T-helper 17 cell (primary cell): Measurements from ENCODE around the gene CCDC183. TPM values are rescaled to one million over a fixed set of nuclear protein-coding genes. Genes with fewer than 3 reads are reported as not detected.

Experiments
- ATAC-seq: fragments of 150-1000 bp; cut with Tn5 transposase; 2 replicates; pipeline ENCODE4 v1.10.0; 2021; ENCODE audit warnings: mild to moderate bottlenecking, moderate library complexity
- DNase-seq, 3 donors: peaks; one replicate each; pipeline versions ENCODE4 v3.0.0 to v3.0.0-alpha.2; 2020 to 2021
- H3K9me3 ChIP-seq: one replicate; pipeline ENCODE4 v1.7.0; 2013; ENCODE audit warnings: low read length, mild to moderate bottlenecking; ENCODE audit not compliant: control insufficient read depth, poor library complexity, severe bottlenecking
- H3K27ac Mint-ChIP-seq: one replicate; pipeline ENCODE4 v1.8.0; 2022; ENCODE audit warnings: mild to moderate bottlenecking, moderate library complexity, mixed read lengths
- H3K27me3 Mint-ChIP-seq: one replicate; pipeline ENCODE4 v1.8.0; 2022; ENCODE audit warnings: mixed read lengths
- H3K36me3 Mint-ChIP-seq: one replicate; pipeline ENCODE4 v1.8.0; 2022; ENCODE audit warnings: low read depth, mixed read lengths
- H3K4me1 Mint-ChIP-seq: one replicate; pipeline ENCODE4 v1.8.0; 2022; ENCODE audit warnings: mild to moderate bottlenecking, mixed read lengths
- H3K4me3 Mint-ChIP-seq: one replicate; pipeline ENCODE4 v1.8.0; 2022; ENCODE audit warnings: mild to moderate bottlenecking, moderate library complexity, mixed read lengths
- total RNA-seq, 4 donors: library from RNA in 2 of 4; stranded (reverse) in 2 of 4; gene quantifications; one replicate each; pipeline ENCODE4 v1.2.3 and lab custom pipeline; 2022 to 2026

Gene CCDC183
- total RNA-seq, 2 donors from 2014 or later: 1.8 to 2.2 TPM

- Mint-ChIP-seq H3K27ac (no peak overlapping the region), H3K4me3 (no peak overlapping the region), H3K4me1 (peaks cover 2% of the 10 kb centered on the region), H3K27me3 (no peaks in the 10 kb centered on the region), H3K36me3 (no peaks in the 10 kb centered on the region)
- no peak for ATAC-seq
- peak; percentile 3 to 8 (median 8) for DNase-seq
- H3K9me3 ChIP-seq: no peaks in the 10 kb centered on the region
These were observed 58.8 kb downstream of the CCDC183 start for GRCh38 chr9:136854842-136855460.

- Mint-ChIP-seq H3K4me3 (no peak overlapping the region), H3K27me3 (no peaks in the 10 kb centered on the region), H3K4me1 (no peaks in the 10 kb centered on the region), H3K27ac (no peak overlapping the region), H3K36me3 (no peaks in the 10 kb centered on the region)
- DNase-seq (peak; percentile 4 to 10 (median 7)), ATAC-seq (no peak)
- no peaks in the 10 kb centered on the region for H3K9me3 ChIP-seq
These were observed 59.4 kb downstream of the CCDC183 start for GRCh38 chr9:136855461-136856078.

- no peaks in the 10 kb centered on the region for H3K27me3 Mint-ChIP-seq
- ATAC-seq (no peak), DNase-seq (peak in 2 of 3 donors; percentile 3 to 10)
- H3K9me3 ChIP-seq: no peaks in the 10 kb centered on the region
- no peaks in the 10 kb centered on the region for H3K4me1 Mint-ChIP-seq
- H3K36me3 Mint-ChIP-seq: no peaks in the 10 kb centered on the region
- no peak overlapping the region for H3K4me3 Mint-ChIP-seq
- no peak overlapping the region for H3K27ac Mint-ChIP-seq
These were observed 59.9 kb downstream of the CCDC183 start for GRCh38 chr9:136856079-136856476.

- peak in 2 of 3 donors; percentile 2 to 8 for DNase-seq
- no peak for ATAC-seq
- H3K27ac Mint-ChIP-seq: no peak overlapping the region
- no peaks in the 10 kb centered on the region for H3K4me1 Mint-ChIP-seq
- no peak overlapping the region for H3K4me3 Mint-ChIP-seq
- no peaks in the 10 kb centered on the region for H3K27me3 Mint-ChIP-seq
- no peaks in the 10 kb centered on the region for H3K36me3 Mint-ChIP-seq
- H3K9me3 ChIP-seq: no peaks in the 10 kb centered on the region
These were observed 60.5 kb downstream of the CCDC183 start for GRCh38 chr9:136856541-136857141.

- Mint-ChIP-seq H3K27me3 (no peaks in the 10 kb centered on the region), H3K36me3 (no peaks in the 10 kb centered on the region), H3K4me3 (no peak overlapping the region), H3K27ac (no peak overlapping the region), H3K4me1 (no peaks in the 10 kb centered on the region)
- no peak for ATAC-seq
- DNase-seq: peak in 2 of 3 donors; percentile 1 to 9
- H3K9me3 ChIP-seq: no peaks in the 10 kb centered on the region
These were observed 61.0 kb downstream of the CCDC183 start for GRCh38 chr9:136857166-136857565.

Other genes starting within 250 kb of the CCDC183 start
- 1 to 10 TPM in 1 of 2 donors, not detected in 1; 5.7 TPM for gene EGFL7, start 133.4 kb upstream of the CCDC183 start, total RNA-seq
- gene AGPAT2, start 108.9 kb upstream of the CCDC183 start, total RNA-seq: 1 to 10 TPM; 7.7 to 8.5 TPM
- 1 to 10 TPM; 1.3 to 3.2 TPM for gene DIPK1B, start 83.8 kb upstream of the CCDC183 start, total RNA-seq
- under 1 TPM in 1 of 2 donors, not detected in 1; 0.90 TPM for gene LCN10, start 53.4 kb upstream of the CCDC183 start, total RNA-seq
- gene LCN6, start 47.8 kb upstream of the CCDC183 start, total RNA-seq: not detected
- gene LCN8, start 38.1 kb upstream of the CCDC183 start, total RNA-seq: under 1 TPM in 1 of 2 donors, not detected in 1; 0.65 TPM
- not detected for gene LCN15, start 31.8 kb upstream of the CCDC183 start, total RNA-seq
- 10 to 100 TPM; 16.5 to 21.8 TPM for gene TMEM141, start 5.0 kb upstream of the CCDC183 start, total RNA-seq
- 10 to 100 TPM; 55.6 to 59.7 TPM for gene RABL6, start 11.6 kb downstream of the CCDC183 start, total RNA-seq
- 1 to 10 TPM; 2.9 to 3.7 TPM for gene AJM1, start 46.1 kb downstream of the CCDC183 start, total RNA-seq
- 10 to 100 TPM; 33.8 to 36.2 TPM for gene PHPT1, start 53.1 kb downstream of the CCDC183 start, total RNA-seq
- gene MAMDC4, start 56.0 kb downstream of the CCDC183 start, total RNA-seq: 1 to 10 TPM; 3.4 TPM
- gene EDF1, start 70.0 kb downstream of the CCDC183 start, total RNA-seq: 100 to 1,000 TPM; 212 to 224 TPM
- gene TRAF2, start 90.2 kb downstream of the CCDC183 start, total RNA-seq: 10 to 100 TPM; 20.8 to 21.4 TPM
- gene FBXW5, start 148.4 kb downstream of the CCDC183 start, total RNA-seq: 10 to 100 TPM; 84.3 to 88.4 TPM
- 1 to 10 TPM; 1.4 to 2.7 TPM for gene C8G, start 148.9 kb downstream of the CCDC183 start, total RNA-seq
- gene LCN12, start 155.9 kb downstream of the CCDC183 start, total RNA-seq: 1 to 10 TPM; 2.6 to 4.2 TPM
- 100 to 1,000 TPM in 1 of 2 donors, 10 to 100 TPM in 1; 21.4 to 166 TPM for gene PTGDS, start 181.2 kb downstream of the CCDC183 start, total RNA-seq
- 1 to 10 TPM in 1 of 2 donors, under 1 TPM in 1; 0.96 to 2.9 TPM for gene LCNL1, start 186.7 kb downstream of the CCDC183 start, total RNA-seq
- 10 to 100 TPM; 85.7 to 89.9 TPM for gene PAXX, start 196.1 kb downstream of the CCDC183 start, total RNA-seq
- gene CLIC3, start 200.2 kb downstream of the CCDC183 start, total RNA-seq: 1 to 10 TPM; 1.9 to 2.1 TPM
- 100 to 1,000 TPM; 120 to 131 TPM for gene ABCA2, start 231.9 kb downstream of the CCDC183 start, total RNA-seq
- 10 to 100 TPM in 1 of 2 donors, 1 to 10 TPM in 1; 7.7 to 10.6 TPM for gene FUT7, start 235.8 kb downstream of the CCDC183 start, total RNA-seq
- gene NPDC1, start 249.8 kb downstream of the CCDC183 start, total RNA-seq: 100 to 1,000 TPM; 139 to 202 TPM